T-helper 1 cell (primary cell): Measurements from ENCODE around the gene MXRA7.

Experiments
- DNase-seq, 5 donors: peaks; one replicate each; pipeline ENCODE4 v3.0.0-alpha.2; 2012 to 2020

Gene MXRA7

GRCh38 chr17:76696763-76697701 lies 13.7 kb downstream of the MXRA7 start:
- DNase-seq, result no peak

DNA sequence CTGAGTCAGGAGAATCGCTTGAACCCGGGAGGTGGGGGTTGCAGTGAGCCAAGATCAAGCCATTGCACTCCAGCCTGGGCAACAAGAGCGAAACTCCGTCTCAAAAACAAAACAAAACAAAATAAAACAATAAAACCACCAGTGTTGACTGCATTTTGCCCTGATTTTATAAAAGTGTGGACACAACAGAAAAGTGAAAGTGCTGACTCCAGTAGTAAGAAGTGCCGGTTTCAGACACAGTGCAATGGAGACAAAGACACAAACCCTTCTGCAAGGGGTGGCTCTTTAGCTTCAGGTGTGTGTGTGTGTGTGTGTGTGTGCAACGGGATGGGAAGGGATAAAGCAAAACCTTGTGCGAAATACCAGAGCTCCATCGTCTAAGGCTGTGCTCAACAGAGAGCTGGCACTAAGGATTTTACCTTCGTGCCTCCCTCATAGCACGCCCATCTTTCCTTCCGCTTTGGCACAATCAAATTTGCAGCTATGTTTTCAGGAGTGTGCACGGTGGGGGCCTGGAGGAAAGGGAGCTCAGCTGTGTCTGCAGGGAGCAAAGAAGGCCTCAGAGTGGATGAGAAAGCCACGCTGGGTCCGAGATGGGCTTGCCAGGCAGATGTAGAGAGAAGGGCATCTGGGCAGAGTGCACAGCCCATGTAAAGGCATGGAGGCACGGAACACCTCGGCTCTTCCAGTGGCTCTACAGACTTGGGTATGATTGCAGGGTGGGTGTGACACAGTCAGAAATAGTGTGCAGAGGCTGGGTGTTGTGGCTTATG lies 15.5 kb downstream of the MXRA7 start:
- DNase-seq, result no peak

GRCh38 chr17:76691379-76692191 lies 19.2 kb downstream of the MXRA7 start:
- DNase-seq, result no peak

DNA sequence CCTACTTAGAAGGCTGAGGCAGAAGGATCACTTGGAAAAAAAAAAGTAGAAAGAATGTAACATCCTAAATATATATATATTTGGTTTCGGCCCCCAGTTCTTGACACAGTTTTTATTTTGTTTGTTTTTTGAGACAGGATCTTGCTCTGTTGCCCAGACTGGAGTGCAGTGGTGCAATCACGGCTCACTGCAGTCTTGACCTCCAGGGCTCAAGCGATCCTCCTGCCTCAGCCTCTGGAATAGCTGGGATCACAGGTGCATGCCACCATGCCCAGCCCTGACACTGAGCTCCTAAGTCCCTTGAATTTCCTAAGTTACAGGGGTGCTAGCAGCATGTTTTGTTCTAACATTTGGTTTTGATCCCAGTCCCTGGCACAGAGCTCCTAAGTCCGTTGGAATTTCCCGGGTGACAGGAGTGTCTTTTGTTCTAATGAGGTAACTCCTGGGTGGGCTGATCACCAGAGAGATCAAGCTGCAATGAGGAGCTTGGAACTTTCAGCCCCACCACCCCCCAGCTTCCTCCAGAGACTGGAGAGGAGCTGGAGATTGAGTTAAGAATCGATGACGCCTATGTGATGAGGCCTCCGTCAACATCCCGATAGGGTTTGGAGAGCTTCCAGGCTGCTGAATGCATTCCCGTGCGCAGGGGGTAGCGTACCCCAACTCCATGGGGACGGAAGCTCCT lies 20.0 kb downstream of the MXRA7 start:
- DNase-seq, result no peak

GRCh38 chr17:76689859-76690258 lies 20.9 kb downstream of the MXRA7 start:
- DNase-seq, result no peak

GRCh38 chr17:76688165-76688622 lies 22.6 kb downstream of the MXRA7 start:
- no peak for DNase-seq

- DNase-seq, result no peak
Measured at GRCh38 chr17:76687298-76688164, 23.2 kb downstream of the MXRA7 start.

DNA sequence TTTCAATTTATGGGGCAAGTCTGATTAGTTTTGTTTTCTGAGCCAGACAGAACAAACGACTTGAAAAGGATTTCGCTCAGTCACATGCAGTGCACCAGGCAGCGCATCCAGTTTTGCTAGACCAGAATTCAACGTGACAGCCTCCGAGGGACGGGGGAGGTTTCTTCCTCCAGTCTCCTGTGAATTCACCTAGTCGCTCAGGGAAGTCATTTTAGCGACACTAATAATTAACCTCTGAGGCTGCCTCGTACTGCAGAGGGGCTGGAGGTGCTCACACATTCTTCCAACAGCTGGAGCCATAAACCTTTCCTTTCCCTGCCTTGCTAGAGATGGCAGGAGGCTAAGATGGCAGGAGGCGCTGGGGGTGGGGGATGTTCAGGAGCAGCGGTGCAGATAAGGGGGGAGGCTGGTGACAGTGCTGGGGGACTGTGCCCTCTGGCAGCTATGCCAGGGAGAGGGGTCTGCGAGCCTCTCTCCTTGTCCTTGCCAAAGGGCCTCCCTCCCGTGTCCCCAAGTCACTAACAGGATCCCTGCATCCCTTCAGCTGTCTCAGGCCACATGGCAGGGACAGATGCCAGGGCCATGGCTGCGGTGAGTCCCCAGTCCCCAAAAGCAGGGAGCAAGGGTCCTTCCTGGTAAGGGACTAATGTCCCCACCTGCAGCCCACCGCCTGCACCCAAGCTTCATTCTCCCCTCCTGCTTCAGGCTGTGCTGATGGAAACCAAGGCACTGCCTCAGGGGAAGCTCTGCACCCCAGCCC lies 24.0 kb downstream of the MXRA7 start:
- no peak for DNase-seq

DNA sequence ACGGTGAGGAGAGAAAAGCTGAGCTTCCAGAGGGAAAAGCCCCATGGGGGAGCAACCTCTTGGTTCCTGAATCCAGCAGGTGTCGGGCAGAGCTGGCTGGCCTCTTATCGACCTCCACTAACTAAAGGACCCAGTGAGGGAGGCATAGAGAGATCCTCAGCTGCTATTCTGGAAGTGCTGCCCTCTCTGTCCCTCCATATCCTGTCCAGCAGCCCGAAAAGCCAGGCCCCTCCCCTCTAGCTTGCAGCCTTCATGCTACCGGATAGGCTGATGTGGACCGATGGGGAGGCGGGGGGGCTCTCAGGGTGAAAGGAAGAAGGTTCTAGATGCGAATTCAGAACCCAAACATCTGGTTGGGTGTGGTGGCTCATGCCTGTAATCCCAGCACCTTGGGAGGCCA lies 24.9 kb downstream of the MXRA7 start:
- no peak for DNase-seq

DNA sequence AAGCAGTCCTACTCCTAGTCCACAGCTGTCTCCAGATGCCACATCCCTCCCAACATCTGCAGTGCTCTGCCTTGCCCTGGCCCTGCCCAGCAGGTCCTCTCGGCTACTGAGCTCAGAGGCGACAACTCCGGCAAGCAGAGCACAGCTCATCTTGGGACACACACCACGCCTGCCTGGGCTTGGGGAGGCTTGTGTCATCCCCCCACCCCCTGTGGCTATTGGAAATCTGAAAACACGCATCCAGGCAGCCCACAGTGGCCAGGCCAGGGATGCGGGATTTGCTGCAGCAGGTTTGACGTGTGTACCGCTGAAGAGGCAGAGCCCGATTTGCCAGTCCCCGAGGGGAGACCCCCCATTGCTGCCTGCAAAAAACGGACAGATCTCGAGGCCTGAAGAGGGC lies 25.4 kb downstream of the MXRA7 start:
- DNase-seq, result no peak

- DNase-seq, result no peak
Measured at GRCh38 chr17:76684756-76685155, 26.0 kb downstream of the MXRA7 start.

DNA sequence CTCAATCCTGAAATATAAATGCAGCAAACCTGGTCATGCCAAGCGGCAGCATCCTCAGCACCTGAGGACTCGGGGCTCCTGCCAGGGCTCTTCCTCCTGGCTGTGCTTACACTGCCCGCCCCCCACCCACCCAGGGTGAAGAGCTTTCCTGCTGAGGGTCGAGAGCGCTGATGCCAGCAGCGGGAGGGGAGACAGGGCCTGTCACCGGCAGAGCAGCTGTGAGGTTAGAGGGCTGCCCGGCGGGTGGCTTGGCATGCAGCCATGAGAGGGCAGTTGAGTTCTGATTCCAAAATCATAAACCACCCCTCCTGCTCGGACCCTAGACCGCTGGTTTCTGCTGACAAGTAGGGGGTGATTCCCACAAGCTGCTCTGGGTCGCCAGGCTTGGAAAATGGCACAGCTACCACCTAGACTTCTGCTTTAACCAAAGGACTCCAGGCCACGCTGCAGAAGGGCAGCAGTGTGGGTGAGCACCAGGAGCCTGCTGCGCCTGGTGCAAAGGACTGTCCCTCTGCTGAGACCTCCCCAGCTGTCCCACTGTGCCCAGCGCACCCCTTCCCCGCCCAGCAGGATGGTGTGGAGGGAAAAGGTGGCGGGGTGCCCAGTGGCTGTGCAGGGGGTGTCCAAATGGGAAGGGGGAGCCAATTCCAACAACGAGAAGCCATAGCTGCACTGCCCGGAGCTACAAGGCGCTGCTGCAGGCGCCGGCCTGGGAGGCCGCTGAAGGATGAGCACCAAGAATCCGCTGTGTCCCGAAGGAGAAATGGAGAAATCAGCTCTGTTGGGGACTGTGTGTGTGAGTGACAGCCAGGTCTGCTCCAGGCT lies 26.6 kb downstream of the MXRA7 start:
- no peak for DNase-seq

DNA sequence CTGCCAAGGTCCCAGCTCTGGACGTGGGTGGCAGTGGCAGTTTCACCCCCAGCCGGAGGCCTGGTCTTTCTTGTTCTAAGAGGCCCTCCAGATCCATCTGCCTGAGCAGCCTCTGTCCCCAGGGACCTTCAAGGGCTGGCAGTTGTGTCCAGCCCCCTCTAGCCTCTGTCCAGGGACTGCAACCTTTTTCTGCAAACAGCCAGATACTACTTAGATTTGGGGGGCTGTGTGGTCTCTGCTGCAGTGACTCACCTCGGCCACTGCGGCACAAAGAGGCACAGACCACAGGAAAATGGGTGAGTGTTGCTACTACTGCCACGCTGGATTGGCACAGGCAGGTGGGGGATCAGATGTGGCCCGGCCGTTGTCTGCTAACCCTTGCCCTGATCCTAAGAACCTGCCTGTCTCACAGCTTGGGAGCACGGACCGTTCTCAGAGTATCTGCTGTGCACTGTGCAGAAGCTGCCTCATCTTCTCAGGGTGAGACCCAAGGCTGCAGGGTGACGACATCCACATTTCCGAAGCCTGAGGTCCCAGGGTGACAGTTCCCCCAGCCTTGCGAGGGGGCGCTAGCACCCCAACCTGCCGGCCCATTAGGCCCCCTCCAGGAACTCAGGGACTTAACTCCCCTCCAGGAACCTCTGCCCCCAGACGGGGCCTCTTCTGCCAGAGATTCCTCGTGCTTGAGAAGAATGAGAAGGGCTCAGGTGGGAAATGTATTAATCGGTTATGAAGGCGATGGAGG lies 27.6 kb downstream of the MXRA7 start:
- no peak for DNase-seq

DNA sequence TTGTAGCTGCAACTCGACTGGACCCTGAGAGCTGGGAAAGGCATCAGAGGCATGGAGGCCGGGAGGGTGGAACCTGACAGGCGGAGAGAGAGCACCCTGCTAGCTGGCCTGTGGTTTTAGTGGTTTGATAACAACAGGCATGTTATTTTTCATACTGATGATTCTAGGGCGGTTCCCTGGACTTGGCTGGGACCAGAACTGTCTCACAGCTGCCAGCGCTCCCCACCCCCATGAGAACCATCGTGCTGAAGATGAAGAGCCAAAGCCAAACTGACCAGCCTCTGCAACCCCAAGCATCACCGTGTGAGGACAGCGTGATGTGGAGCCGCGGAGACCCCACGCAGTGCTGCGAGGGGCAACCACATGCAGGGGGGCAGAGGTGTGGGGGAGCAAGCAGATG lies 28.5 kb downstream of the MXRA7 start:
- DNase-seq, result no peak

GRCh38 chr17:76681222-76682137 lies 29.3 kb downstream of the MXRA7 start:
- peak; percentile 26 to 68 (median 52) for DNase-seq

DNA sequence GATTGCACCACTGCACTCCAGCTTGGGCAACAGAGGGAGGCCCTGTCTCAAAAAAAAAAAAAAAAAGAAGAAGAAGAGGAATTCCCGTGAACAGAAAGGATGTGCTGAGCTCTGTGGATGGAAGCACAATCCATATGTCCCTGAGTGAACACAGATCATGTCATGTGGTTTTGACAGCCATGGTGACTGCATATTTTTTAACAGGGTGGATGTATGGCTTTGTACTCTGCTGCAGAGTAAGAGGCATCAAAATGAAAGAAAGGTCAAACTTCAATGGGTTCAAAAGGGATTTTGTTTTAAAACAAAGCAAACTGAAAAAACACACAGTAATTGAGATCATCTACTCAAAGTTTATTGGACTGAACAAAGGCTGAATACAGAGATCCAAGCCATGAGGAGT lies 31.5 kb downstream of the MXRA7 start:
- DNase-seq, result no peak

GRCh38 chr17:76678330-76678729 lies 32.4 kb downstream of the MXRA7 start:
- DNase-seq, result peak in 1 of 5 donors; percentile 34

- no peak for DNase-seq
Measured at GRCh38 chr17:76677406-76677805, 33.4 kb downstream of the MXRA7 start.
